ENCODE measurements around the gene GLB1L2. TPM values are rescaled to one million over a fixed set of nuclear protein-coding genes. Genes with fewer than 3 reads are reported as not detected.

GLB1L2 gene
- total and polyA plus RNA-seq, 2 of the 4 experiments (the other 2 are of a cell fraction), result under 0.01 to 0.26 TPM

DNA sequence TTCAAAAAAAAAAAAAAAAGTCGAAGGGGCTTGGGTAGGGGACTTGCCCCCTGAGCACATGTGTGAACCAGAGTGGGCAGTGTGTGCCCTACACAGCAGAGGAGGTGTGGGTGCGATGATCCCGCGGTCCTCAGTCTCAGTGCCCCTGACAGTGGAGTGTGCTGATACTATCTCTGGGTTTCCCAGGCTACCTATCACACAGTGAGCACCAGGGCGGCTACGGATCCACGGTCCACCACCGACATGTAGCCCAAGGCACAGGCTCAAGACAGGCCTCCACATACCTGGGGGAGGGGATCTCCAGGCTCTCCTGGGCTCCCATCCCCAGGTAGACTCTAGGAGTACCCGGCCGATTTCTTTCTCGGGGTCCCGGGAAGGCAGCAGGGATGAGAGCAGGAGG is 71.1 kb downstream of the GLB1L2 start:
- no peak overlapping the region for H3K27ac ChIP-seq (ENCODE audit: insufficient read depth, low read length)
- no peak overlapping the region for H3K18ac ChIP-seq (ENCODE audit: low read depth, low read length)
- dilution Hi-C loops (cut with HindIII; ENCODE audit: low sequenced_read_pairs, unreplicated experiment) (no loop called here), intact Hi-C loops (cut with micrococcal nuclease) (no loop called here), in situ Hi-C loops (cut with MboI; ENCODE audit: low sequenced_read_pairs) (no loop called here)
- no peaks in the 10 kb centered on the region for H3K79me1 ChIP-seq (ENCODE audit: low read depth in 1 of 2, low read length in 2 of 2)
- no peak for DNase-seq
- H3K9ac ChIP-seq (ENCODE audit: low read depth, low read length), result no peak overlapping the region
- no peak overlapping the region for H2BK15ac ChIP-seq (ENCODE audit: low read depth, low read length)
- TF ChIP-seq BHLHE40 (IDR thresholded peaks at IDR 0.05; ENCODE audit: low read depth, low read length), result no peak
- TF ChIP-seq FOS (IDR thresholded peaks at IDR 0.05; ENCODE audit: low read depth, low read length), result no peak
- no peak for TF ChIP-seq CEBPB (IDR thresholded peaks at IDR 0.05; ENCODE audit: low read depth, low read length)
- no peak for TF ChIP-seq RFX5 (IDR thresholded peaks at IDR 0.05; ENCODE audit: low read depth, low read length)
- TF ChIP-seq, protein P1, sequence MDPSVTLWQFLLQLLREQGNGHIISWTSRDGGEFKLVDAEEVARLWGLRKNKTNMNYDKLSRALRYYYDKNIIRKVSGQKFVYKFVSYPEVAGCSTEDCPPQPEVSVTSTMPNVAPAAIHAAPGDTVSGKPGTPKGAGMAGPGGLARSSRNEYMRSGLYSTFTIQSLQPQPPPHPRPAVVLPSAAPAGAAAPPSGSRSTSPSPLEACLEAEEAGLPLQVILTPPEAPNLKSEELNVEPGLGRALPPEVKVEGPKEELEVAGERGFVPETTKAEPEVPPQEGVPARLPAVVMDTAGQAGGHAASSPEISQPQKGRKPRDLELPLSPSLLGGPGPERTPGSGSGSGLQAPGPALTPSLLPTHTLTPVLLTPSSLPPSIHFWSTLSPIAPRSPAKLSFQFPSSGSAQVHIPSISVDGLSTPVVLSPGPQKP (IDR thresholded peaks at IDR 0.05; ENCODE audit: borderline replicate concordance, low read depth, low read length), result no peak
- TF ChIP-seq MAFK (IDR thresholded peaks at IDR 0.05; ENCODE audit: low read depth, low read length), result no peak
- no peak for TF ChIP-seq NFE2L2 (IDR thresholded peaks at IDR 0.05; ENCODE audit: low read depth, low read length)
- no peak for TF ChIP-seq RCOR1 (IDR thresholded peaks at IDR 0.05; ENCODE audit: insufficient replicate concordance, low read length)
- TF ChIP-seq CHD1 (IDR thresholded peaks at IDR 0.05; ENCODE audit: low read depth, low read length), result no peak
- TF ChIP-seq MXI1 (IDR thresholded peaks at IDR 0.05; ENCODE audit: borderline replicate concordance, low read depth, low read length), result no peak
- ChIA-PET POLR2A (ENCODE audit: unreplicated experiment) (no interaction called here), CTCF (no interaction called here)
- no peak overlapping the region for H3K4me2 ChIP-seq (ENCODE audit: low read depth, low read length)
- no peak overlapping the region for H4K8ac ChIP-seq (ENCODE audit: low read depth in 2 of 2, low read length in 2 of 2)
- H3K23ac ChIP-seq (ENCODE audit: low read depth, low read length), result no peak overlapping the region
- H2BK20ac ChIP-seq (ENCODE audit: low read depth, low read length), result no peak overlapping the region
- H3K14ac ChIP-seq (replicated peaks; ENCODE audit: low read depth, low read length), result no peak overlapping the region
- H3K56ac ChIP-seq (ENCODE audit: extremely low read depth, insufficient read depth, low read length), result no peak overlapping the region
- no peak for ATAC-seq (ENCODE audit: low read depth)
- no peak overlapping the region for H4K5ac ChIP-seq (ENCODE audit: low read depth, low read length)
- H4K91ac ChIP-seq (ENCODE audit: insufficient read depth, low read depth, low read length), result no peak overlapping the region
- H3K4me1 ChIP-seq (ENCODE audit: control insufficient read depth, insufficient read depth, low read length), result no peaks in the 10 kb centered on the region
- no peak overlapping the region for H2BK120ac ChIP-seq (ENCODE audit: low read depth, low read length)
- no peaks in the 10 kb centered on the region for H4K20me1 ChIP-seq (ENCODE audit: insufficient read depth, low read length)
- no peak overlapping the region for H3K4ac ChIP-seq (ENCODE audit: low read depth, low read length)
- WGBS, 2 experiments (ENCODE audit: extremely low coverage in 2 of 2, insufficient read length in 1 of 2), result 20% methylated on average over 1 of the region's 12 CpGs; no CpG with 5 or more reads in 1 of the 2 experiments
- no peak overlapping the region for H2AK5ac ChIP-seq (ENCODE audit: low read depth, low read length)
- BruUV-seq (replicated peaks), result no TSS peak
- no peaks in the 10 kb centered on the region for H3K9me1 ChIP-seq (ENCODE audit: insufficient read depth, low read length)
- H3K36me3 ChIP-seq (ENCODE audit: control insufficient read depth, insufficient read depth, low read length), result no peaks in the 10 kb centered on the region
- H3K9me3 ChIP-seq (ENCODE audit: control insufficient read depth, insufficient read depth, low read length), result peaks cover 21% of the 10 kb centered on the region
- H3K4me3 ChIP-seq (ENCODE audit: insufficient read depth, low read depth, low read length), result no peak overlapping the region
- H3K27me3 ChIP-seq (ENCODE audit: control insufficient read depth, insufficient read depth, low read length), result no peaks in the 10 kb centered on the region
- no peak overlapping the region for H2AFZ ChIP-seq (replicated peaks; ENCODE audit: low read length, poor library complexity)
- H2BK5ac ChIP-seq (ENCODE audit: low read depth, low read length, poor library complexity, severe bottlenecking), result no peak overlapping the region
- H2AK9ac ChIP-seq (replicated peaks; ENCODE audit: low read depth, low read length, poor library complexity), result no peak overlapping the region
